NCI-H446 treated with DMSO at 0.1 percent for 48 hours (cell line): ENCODE results near the gene PARD3B.
"Not testable (repeated sequence)": the region's sequence is repeated elsewhere in the genome, so short reads cannot be mapped to it uniquely, and the experiment has no call there.

ENCODE experiments used
- DNase-seq: peaks from one replicate; lab custom pipeline; 2025; lab: John Stamatoyannopoulos, UW

Gene PARD3B

GRCh38 chr2:205463466-205464025 is 918.3 kb downstream of the PARD3B start:
- no peak for DNase-seq

GRCh38 chr2:205464681-205465080 is 919.4 kb downstream of the PARD3B start:
- DNase-seq = no peak

- no peak for DNase-seq
These were observed 920.5 kb downstream of the PARD3B start for GRCh38 chr2:205465791-205466190.

GRCh38 chr2:205471776-205472175 is 926.5 kb downstream of the PARD3B start:
- DNase-seq = no peak

- DNase-seq = no peak
These were observed 928.5 kb downstream of the PARD3B start for GRCh38 chr2:205473791-205474190.

GRCh38 chr2:205474741-205475415 is 929.6 kb downstream of the PARD3B start:
- DNase-seq = no peak

- no peak for DNase-seq
These were observed 930.1 kb downstream of the PARD3B start for GRCh38 chr2:205475416-205475768.

GRCh38 chr2:205477016-205477705 is 931.9 kb downstream of the PARD3B start:
- DNase-seq = no peak

- no peak for DNase-seq
These were observed 936.6 kb downstream of the PARD3B start for GRCh38 chr2:205481861-205482260.

- no peak for DNase-seq
These were observed 937.3 kb downstream of the PARD3B start for GRCh38 chr2:205482399-205483081.

- DNase-seq = no peak
These were observed 937.8 kb downstream of the PARD3B start for GRCh38 chr2:205483095-205483494.

- DNase-seq = no peak
These were observed 938.9 kb downstream of the PARD3B start for GRCh38 chr2:205484215-205484614.

- DNase-seq = no peak
These were observed 939.5 kb downstream of the PARD3B start for GRCh38 chr2:205484764-205485163.

- not testable (repeated sequence) for DNase-seq
These were observed 948.3 kb downstream of the PARD3B start for GRCh38 chr2:205493528-205493927.

- no peak for DNase-seq
These were observed 949.4 kb downstream of the PARD3B start for GRCh38 chr2:205494537-205495235.

GRCh38 chr2:205495819-205496218 is 950.5 kb downstream of the PARD3B start:
- DNase-seq = no peak

GRCh38 chr2:205496370-205496769 is 951.1 kb downstream of the PARD3B start:
- no peak for DNase-seq

- no peak for DNase-seq
These were observed 951.5 kb downstream of the PARD3B start for GRCh38 chr2:205496772-205497171.

GRCh38 chr2:205499006-205499405 is 953.7 kb downstream of the PARD3B start:
- no peak for DNase-seq

GRCh38 chr2:205500065-205500464 is 954.8 kb downstream of the PARD3B start:
- no peak for DNase-seq

- DNase-seq = no peak
These were observed 955.7 kb downstream of the PARD3B start for GRCh38 chr2:205500951-205501350.

GRCh38 chr2:205501826-205502225 is 956.6 kb downstream of the PARD3B start:
- DNase-seq = no peak
